Neural crest cell (in vitro differentiated cells): ENCODE measurements around the gene TUBB1. TPM values are rescaled to one million over a fixed set of nuclear protein-coding genes. Genes with fewer than 3 reads are reported as not detected.
A peak's percentile ranks its signal among the peaks of the same experiment; 100 is the strongest.

Experiments used
- DNase-seq: peaks from one replicate; pipeline ENCODE4 v3.0.0; 2021; ENCODE audit warnings: low read depth, mixed read lengths, low spot score
- H3K27ac Mint-ChIP-seq: one replicate; pipeline ENCODE4 v1.8.0; 2021; ENCODE audit warnings: mild to moderate bottlenecking, mixed read lengths; ENCODE audit not compliant: unreplicated experiment
- H3K27me3 Mint-ChIP-seq: 2 replicates; pipeline ENCODE4 v1.8.0; 2021; ENCODE audit warnings: low read depth, mild to moderate bottlenecking, mixed read lengths
- H3K36me3 Mint-ChIP-seq: 2 replicates; pipeline ENCODE4 v1.8.0; 2021; ENCODE audit warnings: low read depth, mild to moderate bottlenecking, mixed read lengths
- H3K4me1 Mint-ChIP-seq: 2 replicates; pipeline ENCODE4 v1.8.0; 2021; ENCODE audit warnings: mixed read lengths
- H3K4me3 Mint-ChIP-seq: one replicate; pipeline ENCODE4 v1.8.0; 2021; ENCODE audit warnings: mild to moderate bottlenecking, mixed read lengths
- H3K9me3 Mint-ChIP-seq: 2 replicates; pipeline ENCODE4 v1.8.0; 2021; ENCODE audit warnings: mixed read lengths
- total RNA-seq: library from RNA; stranded (reverse); gene quantifications from 2 replicates; pipeline ENCODE4 v1.2.1, GENCODE V29; 2021
- TF ChIP-seq, protein P1 (sequence below): fragments of 200-600 bp; sonication (generic); conservative IDR thresholded peaks from 2 replicates; pipeline ENCODE4 v1.5.0; 2021; ENCODE audit warnings: antibody characterized with exemption, mild to moderate bottlenecking

The TUBB1 gene
- total RNA-seq, 1 donor from 2014 or later = not detected

DNA sequence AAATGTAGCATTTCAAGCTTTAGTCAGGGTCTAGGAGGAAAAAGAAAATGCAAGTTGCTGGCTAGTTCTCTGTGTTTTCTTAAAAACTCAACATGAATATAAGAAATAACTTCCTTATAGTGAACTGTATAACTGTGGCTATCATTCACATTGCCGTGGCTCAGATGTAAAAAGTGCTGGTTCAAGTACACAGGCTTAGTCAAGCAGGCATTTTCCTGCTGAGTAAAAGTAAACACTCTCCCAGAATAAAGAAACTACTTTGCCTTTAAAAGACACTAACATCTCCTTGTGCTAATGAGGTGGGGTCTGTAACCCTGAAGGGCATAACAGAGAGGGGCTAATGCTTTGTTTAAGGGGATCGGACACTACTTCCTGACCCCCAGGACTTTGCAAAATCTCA is 9.6 kb downstream of the TUBB1 start:
- peak overlapping the region; percentile 39 for H3K27ac Mint-ChIP-seq
- peak overlapping the region; percentile 79 for H3K4me3 Mint-ChIP-seq
- H3K27me3 Mint-ChIP-seq = no peaks in the 10 kb centered on the region
- TF ChIP-seq, protein P1, sequence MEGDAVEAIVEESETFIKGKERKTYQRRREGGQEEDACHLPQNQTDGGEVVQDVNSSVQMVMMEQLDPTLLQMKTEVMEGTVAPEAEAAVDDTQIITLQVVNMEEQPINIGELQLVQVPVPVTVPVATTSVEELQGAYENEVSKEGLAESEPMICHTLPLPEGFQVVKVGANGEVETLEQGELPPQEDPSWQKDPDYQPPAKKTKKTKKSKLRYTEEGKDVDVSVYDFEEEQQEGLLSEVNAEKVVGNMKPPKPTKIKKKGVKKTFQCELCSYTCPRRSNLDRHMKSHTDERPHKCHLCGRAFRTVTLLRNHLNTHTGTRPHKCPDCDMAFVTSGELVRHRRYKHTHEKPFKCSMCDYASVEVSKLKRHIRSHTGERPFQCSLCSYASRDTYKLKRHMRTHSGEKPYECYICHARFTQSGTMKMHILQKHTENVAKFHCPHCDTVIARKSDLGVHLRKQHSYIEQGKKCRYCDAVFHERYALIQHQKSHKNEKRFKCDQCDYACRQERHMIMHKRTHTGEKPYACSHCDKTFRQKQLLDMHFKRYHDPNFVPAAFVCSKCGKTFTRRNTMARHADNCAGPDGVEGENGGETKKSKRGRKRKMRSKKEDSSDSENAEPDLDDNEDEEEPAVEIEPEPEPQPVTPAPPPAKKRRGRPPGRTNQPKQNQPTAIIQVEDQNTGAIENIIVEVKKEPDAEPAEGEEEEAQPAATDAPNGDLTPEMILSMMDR = no peak
- H3K9me3 Mint-ChIP-seq = no peaks in the 10 kb centered on the region
- peaks cover 9% of the 10 kb centered on the region for H3K36me3 Mint-ChIP-seq
- no peak for DNase-seq
- H3K4me1 Mint-ChIP-seq = peaks cover 62% of the 10 kb centered on the region

DNA sequence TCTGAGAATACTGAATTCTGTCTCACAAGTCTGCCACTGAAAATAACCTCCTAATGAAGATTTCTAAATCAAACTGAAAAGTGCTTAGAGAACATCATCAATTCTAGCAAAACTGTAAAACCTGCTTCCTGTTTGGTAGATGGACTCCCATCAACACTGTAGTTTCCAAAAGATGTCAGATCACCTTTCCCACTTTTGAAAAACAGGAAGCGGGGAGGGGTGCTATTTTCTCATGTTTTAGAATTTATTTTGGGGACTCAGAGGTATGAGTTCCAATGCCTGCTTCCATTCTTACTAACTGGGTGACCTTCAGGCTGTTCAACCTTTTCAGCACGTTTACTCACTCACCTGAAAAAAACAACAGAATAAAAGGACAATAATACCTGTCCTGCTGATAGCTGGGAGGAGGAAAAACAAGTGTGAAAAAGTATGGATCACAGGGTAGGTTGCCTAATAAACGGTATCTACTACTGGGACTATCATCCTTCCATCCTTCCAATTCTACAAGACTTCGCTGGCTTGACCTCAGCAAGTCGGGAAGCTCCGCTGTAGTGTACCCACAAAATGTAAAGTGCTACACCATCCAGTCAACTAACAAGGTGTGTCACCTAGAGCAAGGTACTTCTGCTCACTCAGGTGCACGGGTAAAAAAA is 11.8 kb downstream of the TUBB1 start:
- peaks cover 8% of the 10 kb centered on the region for H3K36me3 Mint-ChIP-seq
- peak overlapping the region; percentile 93 for H3K4me3 Mint-ChIP-seq
- H3K4me1 Mint-ChIP-seq = peaks cover 58% of the 10 kb centered on the region
- DNase-seq = no peak
- TF ChIP-seq, protein P1 = no peak
- H3K9me3 Mint-ChIP-seq = no peaks in the 10 kb centered on the region
- no peak overlapping the region for H3K27ac Mint-ChIP-seq
- H3K27me3 Mint-ChIP-seq = no peaks in the 10 kb centered on the region

DNA sequence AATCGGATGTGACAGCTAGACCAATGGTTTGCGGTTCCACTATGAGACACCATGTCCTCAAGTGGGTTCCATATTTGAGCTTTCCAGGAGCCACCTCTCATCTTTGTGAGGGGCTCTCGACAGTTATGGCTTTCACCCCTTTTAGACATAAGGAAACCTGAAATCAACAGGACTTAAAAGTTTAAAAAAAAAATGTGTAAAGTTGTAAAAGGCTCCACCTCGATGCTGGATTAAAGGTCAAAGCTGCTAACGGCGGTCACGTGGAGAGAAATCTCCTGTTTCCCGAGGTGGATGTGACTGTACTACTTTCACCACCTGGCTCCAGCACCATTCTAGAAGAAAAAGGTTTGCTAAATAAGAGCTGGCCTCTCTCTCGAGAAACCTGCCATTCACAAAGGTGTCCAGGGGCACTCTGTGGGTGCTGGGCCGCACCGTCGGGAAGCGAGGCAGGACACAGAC is 12.4 kb downstream of the TUBB1 start:
- H3K4me1 Mint-ChIP-seq = peaks cover 57% of the 10 kb centered on the region
- H3K36me3 Mint-ChIP-seq = peaks cover 8% of the 10 kb centered on the region
- peak overlapping the region; percentile 93 for H3K4me3 Mint-ChIP-seq
- DNase-seq = no peak
- no peaks in the 10 kb centered on the region for H3K9me3 Mint-ChIP-seq
- TF ChIP-seq, protein P1 = no peak
- no peaks in the 10 kb centered on the region for H3K27me3 Mint-ChIP-seq
- H3K27ac Mint-ChIP-seq = peak overlapping the region; percentile 59

DNA sequence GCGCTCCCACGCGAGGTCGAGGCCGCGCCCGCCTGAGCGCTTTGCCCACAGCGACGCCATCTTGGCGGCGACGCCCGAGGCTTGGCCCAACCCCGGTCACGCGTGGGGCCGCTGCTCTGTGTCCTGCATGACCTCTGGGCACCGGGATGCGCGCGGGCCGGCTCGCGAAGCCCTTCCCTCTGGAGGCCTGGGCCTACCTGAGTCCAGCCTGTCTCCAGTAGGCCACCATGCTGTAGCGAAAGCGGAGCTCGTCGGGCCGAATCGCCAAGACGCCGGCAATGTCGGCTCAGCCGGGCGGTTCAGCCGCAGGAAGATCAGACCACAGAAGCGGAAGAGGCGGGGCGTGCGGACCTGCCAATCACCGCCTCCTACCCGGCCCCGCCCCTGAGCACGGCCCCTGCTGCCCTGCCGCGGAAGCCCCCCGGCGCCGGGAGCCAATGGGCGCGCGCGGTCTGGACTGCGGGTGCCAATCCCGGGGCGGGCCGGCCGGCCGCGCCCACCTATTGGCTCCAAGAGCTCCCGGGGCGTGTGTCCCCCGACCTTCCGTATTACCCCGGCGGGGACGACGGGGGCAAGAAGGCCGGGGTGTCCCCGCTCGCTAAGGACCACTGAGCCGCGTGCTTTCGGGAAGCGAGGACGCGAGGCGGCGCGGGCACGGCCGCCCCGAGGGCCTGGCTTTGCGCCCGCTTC is 12.9 kb downstream of the TUBB1 start, which contains the start of gene ATP5F1E:
TSS of gene ATP5F1E (minus strand) at position 313 of the 690 bp plus-strand sequence. CDS start at position 229, 84 bp downstream.
- H3K4me3 Mint-ChIP-seq = peak within 1 kb of the TSS; percentile 93
- peaks cover 12% of the 10 kb centered on the region for H3K36me3 Mint-ChIP-seq
- DNase-seq = peak; percentile 89

DNA sequence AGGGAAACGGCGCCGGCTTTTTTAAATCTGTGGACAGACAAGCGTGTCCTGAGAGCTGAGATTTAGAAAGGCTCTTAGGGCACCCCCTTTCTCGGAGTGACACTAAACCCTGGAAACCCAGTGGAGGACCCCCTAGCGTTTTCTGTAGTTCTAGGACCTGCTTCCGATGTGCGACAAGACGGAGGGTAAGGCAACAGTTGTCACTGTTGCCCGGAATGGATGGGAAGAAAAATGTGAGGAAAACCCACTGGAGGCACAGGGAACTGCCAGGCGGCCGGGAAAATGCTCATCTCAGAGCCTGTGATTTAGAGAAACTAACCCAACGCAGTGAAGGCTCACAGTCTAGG is 13.5 kb downstream of the TUBB1 start:
- TF ChIP-seq, protein P1 = peak; percentile 56
- DNase-seq = no peak

More for the DNA sequence above, 12.9 kb downstream of the TUBB1 start, which contains the start of gene ATP5F1E:
- no peaks in the 10 kb centered on the region for H3K9me3 Mint-ChIP-seq
- H3K27me3 Mint-ChIP-seq = no peaks in the 10 kb centered on the region
- peak within 1 kb of the TSS; percentile 94 for H3K27ac Mint-ChIP-seq
- peaks cover 56% of the 10 kb centered on the region for H3K4me1 Mint-ChIP-seq
- TF ChIP-seq, protein P1 = no peak

More for the DNA sequence above, 13.5 kb downstream of the TUBB1 start:
- peaks cover 51% of the 10 kb centered on the region for H3K4me1 Mint-ChIP-seq
- peaks cover 12% of the 10 kb centered on the region for H3K36me3 Mint-ChIP-seq
- peak overlapping the region; percentile 93 for H3K4me3 Mint-ChIP-seq
- H3K27me3 Mint-ChIP-seq = no peaks in the 10 kb centered on the region
- H3K9me3 Mint-ChIP-seq = no peaks in the 10 kb centered on the region
- H3K27ac Mint-ChIP-seq = peak overlapping the region; percentile 60
